ENCODE results near the gene PLIN4.
"Not testable (repeated sequence)": the region's sequence is repeated elsewhere in the genome, so short reads cannot be mapped to it uniquely, and the experiment has no call there.

The PLIN4 gene

GRCh38 chr19:4552525-4552819, 34.2 kb upstream of the PLIN4 start:
- H3K9me3 Mint-ChIP-seq = no peaks in the 10 kb centered on the region
- no peak overlapping the region for H3K27ac Mint-ChIP-seq
- no peaks in the 10 kb centered on the region for H3K27me3 Mint-ChIP-seq
- H3K4me1 Mint-ChIP-seq = no peaks in the 10 kb centered on the region
- no peak overlapping the region for H3K4me3 Mint-ChIP-seq
- no peaks in the 10 kb centered on the region for H3K36me3 Mint-ChIP-seq

- no peak overlapping the region for H3K27ac Mint-ChIP-seq
- no peaks in the 10 kb centered on the region for H3K36me3 Mint-ChIP-seq
- H3K27me3 Mint-ChIP-seq = no peaks in the 10 kb centered on the region
These were observed 32.3 kb upstream of the PLIN4 start for GRCh38 chr19:4550479-4551050.

GRCh38 chr19:4550018-4550417, 31.7 kb upstream of the PLIN4 start:
- Mint-ChIP-seq H3K4me3 (no peak overlapping the region), H3K36me3 (no peaks in the 10 kb centered on the region), H3K9me3 (no peaks in the 10 kb centered on the region), H3K4me1 (no peaks in the 10 kb centered on the region), H3K27ac (peak overlapping the region; percentile 41), H3K27me3 (no peaks in the 10 kb centered on the region)

More at GRCh38 chr19:4550479-4551050, 32.3 kb upstream of the PLIN4 start:
- Mint-ChIP-seq H3K9me3 (no peaks in the 10 kb centered on the region), H3K4me1 (no peaks in the 10 kb centered on the region), H3K4me3 (no peak overlapping the region)

GRCh38 chr19:4548238-4548584, 29.9 kb upstream of the PLIN4 start:
- no peaks in the 10 kb centered on the region for H3K27me3 Mint-ChIP-seq

GRCh38 chr19:4547303-4548237, 29.3 kb upstream of the PLIN4 start:
- Mint-ChIP-seq H3K9me3 (no peaks in the 10 kb centered on the region), H3K4me1 (no peaks in the 10 kb centered on the region), H3K27me3 (no peaks in the 10 kb centered on the region), H3K27ac (peak overlapping the region; percentile 17), H3K36me3 (no peaks in the 10 kb centered on the region), H3K4me3 (no peak overlapping the region)

More at GRCh38 chr19:4548238-4548584, 29.9 kb upstream of the PLIN4 start:
- H3K27ac Mint-ChIP-seq = no peak overlapping the region
- no peak overlapping the region for H3K4me3 Mint-ChIP-seq
- H3K9me3 Mint-ChIP-seq = no peaks in the 10 kb centered on the region
- no peaks in the 10 kb centered on the region for H3K36me3 Mint-ChIP-seq
- no peaks in the 10 kb centered on the region for H3K4me1 Mint-ChIP-seq

- Mint-ChIP-seq H3K4me1 (peaks cover 10% of the 10 kb centered on the region), H3K36me3 (no peaks in the 10 kb centered on the region), H3K27ac (no peak overlapping the region), H3K4me3 (no peak overlapping the region), H3K9me3 (no peaks in the 10 kb centered on the region), H3K27me3 (peaks cover 1% of the 10 kb centered on the region)
These were observed 25.8 kb upstream of the PLIN4 start for GRCh38 chr19:4543842-4544647.

GRCh38 chr19:4542896-4543841, 24.9 kb upstream of the PLIN4 start:
- peaks cover 3% of the 10 kb centered on the region for H3K27me3 Mint-ChIP-seq
- no peaks in the 10 kb centered on the region for H3K36me3 Mint-ChIP-seq
- H3K4me1 Mint-ChIP-seq = peaks cover 10% of the 10 kb centered on the region
- H3K9me3 Mint-ChIP-seq = no peaks in the 10 kb centered on the region
- no peak overlapping the region for H3K27ac Mint-ChIP-seq
- no peak overlapping the region for H3K4me3 Mint-ChIP-seq

- H3K4me1 Mint-ChIP-seq, H3K9me3 Mint-ChIP-seq, H3K27ac Mint-ChIP-seq, H3K27me3 Mint-ChIP-seq, H3K4me3 Mint-ChIP-seq, H3K36me3 Mint-ChIP-seq: not testable (repeated sequence)
These were observed 23.5 kb upstream of the PLIN4 start for GRCh38 chr19:4541806-4542145.

GRCh38 chr19:4541114-4541805, 23.0 kb upstream of the PLIN4 start:
- Mint-ChIP-seq H3K27me3 (peaks cover 5% of the 10 kb centered on the region), H3K9me3 (no peaks in the 10 kb centered on the region), H3K4me3 (no peak overlapping the region), H3K27ac (no peak overlapping the region), H3K36me3 (no peaks in the 10 kb centered on the region), H3K4me1 (peaks cover 10% of the 10 kb centered on the region)

GRCh38 chr19:4539693-4540581, 21.7 kb upstream of the PLIN4 start, which contains the start of gene LRG1:
TSS of gene LRG1 (minus strand) at chr19:4540036. CDS start at chr19:4540013, 23 bp downstream.
- no peak within 1 kb of the TSS for H3K27ac Mint-ChIP-seq
- peaks cover 5% of the 10 kb centered on the region for H3K27me3 Mint-ChIP-seq
- H3K4me1 Mint-ChIP-seq = peaks cover 16% of the 10 kb centered on the region
- peak within 1 kb of the TSS; percentile 24 for H3K4me3 Mint-ChIP-seq
- H3K9me3 Mint-ChIP-seq = no peaks in the 10 kb centered on the region
- H3K36me3 Mint-ChIP-seq = no peaks in the 10 kb centered on the region

- H3K27me3 Mint-ChIP-seq = peaks cover 5% of the 10 kb centered on the region
- H3K9me3 Mint-ChIP-seq = no peaks in the 10 kb centered on the region
- no peak overlapping the region for H3K27ac Mint-ChIP-seq
- H3K4me1 Mint-ChIP-seq = peaks cover 16% of the 10 kb centered on the region
- H3K4me3 Mint-ChIP-seq = no peak overlapping the region
- no peaks in the 10 kb centered on the region for H3K36me3 Mint-ChIP-seq
These were observed 20.9 kb upstream of the PLIN4 start for GRCh38 chr19:4539169-4539692.

- Mint-ChIP-seq H3K4me3 (no peak overlapping the region), H3K27me3 (peaks cover 5% of the 10 kb centered on the region), H3K36me3 (no peaks in the 10 kb centered on the region), H3K27ac (no peak overlapping the region), H3K4me1 (peaks cover 16% of the 10 kb centered on the region), H3K9me3 (no peaks in the 10 kb centered on the region)
These were observed 20.3 kb upstream of the PLIN4 start for GRCh38 chr19:4538601-4538954.

GRCh38 chr19:4537953-4538600, 19.8 kb upstream of the PLIN4 start:
- no peaks in the 10 kb centered on the region for H3K36me3 Mint-ChIP-seq
- H3K4me3 Mint-ChIP-seq = no peak overlapping the region
- H3K27ac Mint-ChIP-seq = no peak overlapping the region
- no peaks in the 10 kb centered on the region for H3K9me3 Mint-ChIP-seq
- peaks cover 5% of the 10 kb centered on the region for H3K27me3 Mint-ChIP-seq
- peaks cover 16% of the 10 kb centered on the region for H3K4me1 Mint-ChIP-seq

Data from activated naive CD4-positive, alpha-beta T cell treated with anti-CD3 and anti-CD28 coated beads, Interleukin-2, amount 50 U/mL, for 24 hours (primary cell).